ENCODE data around the gene RMDN2.
"Not testable (repeated sequence)": the region's sequence is repeated elsewhere in the genome, so short reads cannot be mapped to it uniquely, and the experiment has no call there.

The RMDN2 gene

DNA sequence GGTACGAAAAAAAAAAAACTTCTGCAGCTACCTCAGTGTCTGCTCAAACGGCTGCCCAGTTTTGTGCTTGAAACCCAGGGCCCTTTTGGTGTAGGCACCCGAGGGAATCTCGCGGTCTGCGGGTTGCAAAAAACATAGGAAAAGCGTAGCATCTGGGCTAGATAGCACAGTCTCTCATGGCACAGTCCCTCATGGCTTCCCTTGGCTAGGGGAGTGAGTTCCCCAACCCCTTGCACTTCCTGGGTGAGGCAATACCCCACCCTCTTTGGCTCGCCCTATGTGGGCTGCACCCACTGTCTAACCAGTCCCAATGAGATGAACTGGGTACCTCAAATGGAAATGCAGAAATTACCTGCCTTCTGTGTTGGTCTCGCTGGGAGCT is 37.6 kb downstream of the RMDN2 start:
- not testable (repeated sequence) for H3K27ac ChIP-seq (ENCODE audit: low read depth in 2 of 2, low read length in 2 of 2); H3K27me3 ChIP-seq (ENCODE audit: control insufficient read depth in 2 of 2, insufficient read depth in 2 of 2, low read length in 2 of 2); H3K9ac ChIP-seq (ENCODE audit: low read depth in 1 of 2, low read length in 2 of 2); H3K4me1 ChIP-seq (ENCODE audit: control insufficient read depth in 2 of 2, insufficient read depth in 2 of 2, low read length in 2 of 2); H3K9me3 ChIP-seq (ENCODE audit: control insufficient read depth in 2 of 2, low read length in 2 of 2); H3K36me3 ChIP-seq (ENCODE audit: control insufficient read depth in 2 of 2, insufficient read depth in 2 of 2, low read length in 2 of 2); H3K4me3 ChIP-seq (ENCODE audit: low read length in 2 of 2)

DNA sequence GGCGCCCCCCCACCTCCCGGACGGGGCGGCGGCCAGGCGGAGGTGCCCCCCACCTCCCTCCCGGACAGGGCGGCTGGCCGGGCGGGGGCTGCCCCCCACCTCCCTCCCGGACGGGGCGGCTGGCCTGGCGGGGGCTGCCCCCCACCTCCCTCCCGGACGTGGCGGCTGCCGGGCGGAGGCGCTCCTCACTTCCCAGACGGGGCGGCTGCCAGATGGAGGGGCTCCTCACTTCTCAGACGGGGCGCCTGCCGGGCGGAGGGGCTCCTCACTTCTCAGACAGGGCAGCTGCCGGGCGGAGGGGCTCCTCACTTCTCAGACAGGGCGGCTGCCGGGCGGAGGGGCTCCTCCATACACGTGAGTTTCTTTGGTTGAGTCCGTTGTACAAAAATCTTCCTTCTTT is 38.8 kb downstream of the RMDN2 start:
- H3K4me1 ChIP-seq (ENCODE audit: control insufficient read depth in 2 of 2, insufficient read depth in 2 of 2, low read length in 2 of 2); H3K27ac ChIP-seq (ENCODE audit: low read depth in 2 of 2, low read length in 2 of 2); H3K9me3 ChIP-seq (ENCODE audit: control insufficient read depth in 2 of 2, low read length in 2 of 2); H3K4me3 ChIP-seq (ENCODE audit: low read length in 2 of 2); H3K36me3 ChIP-seq (ENCODE audit: control insufficient read depth in 2 of 2, insufficient read depth in 2 of 2, low read length in 2 of 2); H3K27me3 ChIP-seq (ENCODE audit: control insufficient read depth in 2 of 2, insufficient read depth in 2 of 2, low read length in 2 of 2); H3K9ac ChIP-seq (ENCODE audit: low read depth in 1 of 2, low read length in 2 of 2): not testable (repeated sequence)

DNA sequence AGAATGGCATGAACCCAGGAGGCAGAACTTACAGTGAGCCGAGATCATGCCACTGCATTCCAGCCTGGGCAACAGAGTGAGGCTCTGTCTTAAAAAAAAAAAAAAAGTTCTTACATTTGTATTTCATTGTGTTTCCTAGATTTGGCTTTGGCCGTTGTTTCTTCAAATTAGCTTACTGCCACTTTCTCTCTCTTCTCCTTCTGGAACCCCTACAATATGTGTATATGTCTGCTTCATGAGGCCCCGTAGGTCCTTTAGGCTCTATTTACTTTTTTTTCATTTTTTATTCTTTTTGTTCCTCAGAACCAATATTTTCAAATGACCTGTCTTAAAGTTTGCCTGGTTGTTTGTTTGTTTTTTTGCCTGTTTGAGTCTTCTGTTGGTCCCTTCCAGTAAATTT is 41.2 kb downstream of the RMDN2 start:
- no peaks in the 10 kb centered on the region for H3K4me1 ChIP-seq (ENCODE audit: control insufficient read depth in 2 of 2, insufficient read depth in 2 of 2, low read length in 2 of 2)
- H3K4me3 ChIP-seq (ENCODE audit: low read length in 2 of 2), result no peak overlapping the region
- H3K9me3 ChIP-seq (ENCODE audit: control insufficient read depth in 2 of 2, low read length in 2 of 2), result peaks cover 0 to 3% of the 10 kb centered on the region in 2 donors
- H3K9ac ChIP-seq (ENCODE audit: low read depth in 1 of 2, low read length in 2 of 2), result no peak overlapping the region
- no peaks in the 10 kb centered on the region for H3K27me3 ChIP-seq (ENCODE audit: control insufficient read depth in 2 of 2, insufficient read depth in 2 of 2, low read length in 2 of 2)
- no peak overlapping the region for H3K27ac ChIP-seq (ENCODE audit: low read depth in 2 of 2, low read length in 2 of 2)
- no peaks in the 10 kb centered on the region for H3K36me3 ChIP-seq (ENCODE audit: control insufficient read depth in 2 of 2, insufficient read depth in 2 of 2, low read length in 2 of 2)

DNA sequence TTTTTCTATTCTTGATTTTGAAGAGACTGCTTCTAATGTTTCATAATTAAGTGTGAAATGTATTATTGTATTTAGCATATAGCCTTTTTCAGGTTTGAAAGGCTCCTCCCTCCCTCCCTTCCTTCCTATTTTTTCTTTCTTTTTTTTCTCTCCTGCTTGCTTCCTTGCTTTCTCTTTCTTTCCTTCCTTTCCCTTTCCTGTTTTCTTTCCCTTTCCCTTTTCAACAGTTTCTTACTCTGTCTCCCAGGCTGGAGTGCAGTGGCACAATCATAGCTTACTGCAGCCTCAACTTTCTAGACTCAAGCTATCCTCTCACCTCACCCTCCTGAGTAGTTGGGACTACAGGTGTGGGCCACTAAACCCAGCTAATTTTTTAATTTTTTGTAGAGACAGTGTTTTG is 44.6 kb downstream of the RMDN2 start:
- no peak overlapping the region for H3K27ac ChIP-seq (ENCODE audit: low read depth in 2 of 2, low read length in 2 of 2)
- no peak overlapping the region for H3K9ac ChIP-seq (ENCODE audit: low read depth in 1 of 2, low read length in 2 of 2)
- peaks cover 0 to 3% of the 10 kb centered on the region in 2 donors for H3K9me3 ChIP-seq (ENCODE audit: control insufficient read depth in 2 of 2, low read length in 2 of 2)
- no peaks in the 10 kb centered on the region for H3K27me3 ChIP-seq (ENCODE audit: control insufficient read depth in 2 of 2, insufficient read depth in 2 of 2, low read length in 2 of 2)
- no peaks in the 10 kb centered on the region for H3K4me1 ChIP-seq (ENCODE audit: control insufficient read depth in 2 of 2, insufficient read depth in 2 of 2, low read length in 2 of 2)
- no peak overlapping the region for H3K4me3 ChIP-seq (ENCODE audit: low read length in 2 of 2)
- no peaks in the 10 kb centered on the region for H3K36me3 ChIP-seq (ENCODE audit: control insufficient read depth in 2 of 2, insufficient read depth in 2 of 2, low read length in 2 of 2)

DNA sequence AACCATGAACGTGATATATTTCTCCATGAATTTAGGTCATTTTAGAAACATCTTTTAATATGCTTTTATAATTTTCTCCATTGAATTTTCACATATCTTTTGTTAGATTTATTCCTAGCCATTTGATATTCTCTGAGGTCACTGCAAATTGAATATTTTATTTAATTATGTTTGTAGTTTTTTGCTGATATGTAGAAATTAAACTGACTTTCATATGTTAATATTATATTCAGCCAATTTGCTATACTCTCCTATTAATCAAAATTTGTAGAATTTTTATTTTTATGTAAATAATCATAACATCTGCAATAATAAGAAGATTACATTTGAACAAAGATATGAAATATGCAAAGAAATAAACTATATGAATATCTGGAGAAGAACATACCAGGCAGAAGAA is 46.9 kb downstream of the RMDN2 start:
- no peaks in the 10 kb centered on the region for H3K9me3 ChIP-seq (ENCODE audit: control insufficient read depth in 2 of 2, low read length in 2 of 2)
- H3K27me3 ChIP-seq (ENCODE audit: control insufficient read depth in 2 of 2, insufficient read depth in 2 of 2, low read length in 2 of 2), result no peaks in the 10 kb centered on the region
- H3K4me3 ChIP-seq (ENCODE audit: low read length in 2 of 2), result no peak overlapping the region
- H3K9ac ChIP-seq (ENCODE audit: low read depth in 1 of 2, low read length in 2 of 2), result no peak overlapping the region
- H3K36me3 ChIP-seq (ENCODE audit: control insufficient read depth in 2 of 2, insufficient read depth in 2 of 2, low read length in 2 of 2), result no peaks in the 10 kb centered on the region
- no peaks in the 10 kb centered on the region for H3K4me1 ChIP-seq (ENCODE audit: control insufficient read depth in 2 of 2, insufficient read depth in 2 of 2, low read length in 2 of 2)
- no peak overlapping the region for H3K27ac ChIP-seq (ENCODE audit: low read depth in 2 of 2, low read length in 2 of 2)

DNA sequence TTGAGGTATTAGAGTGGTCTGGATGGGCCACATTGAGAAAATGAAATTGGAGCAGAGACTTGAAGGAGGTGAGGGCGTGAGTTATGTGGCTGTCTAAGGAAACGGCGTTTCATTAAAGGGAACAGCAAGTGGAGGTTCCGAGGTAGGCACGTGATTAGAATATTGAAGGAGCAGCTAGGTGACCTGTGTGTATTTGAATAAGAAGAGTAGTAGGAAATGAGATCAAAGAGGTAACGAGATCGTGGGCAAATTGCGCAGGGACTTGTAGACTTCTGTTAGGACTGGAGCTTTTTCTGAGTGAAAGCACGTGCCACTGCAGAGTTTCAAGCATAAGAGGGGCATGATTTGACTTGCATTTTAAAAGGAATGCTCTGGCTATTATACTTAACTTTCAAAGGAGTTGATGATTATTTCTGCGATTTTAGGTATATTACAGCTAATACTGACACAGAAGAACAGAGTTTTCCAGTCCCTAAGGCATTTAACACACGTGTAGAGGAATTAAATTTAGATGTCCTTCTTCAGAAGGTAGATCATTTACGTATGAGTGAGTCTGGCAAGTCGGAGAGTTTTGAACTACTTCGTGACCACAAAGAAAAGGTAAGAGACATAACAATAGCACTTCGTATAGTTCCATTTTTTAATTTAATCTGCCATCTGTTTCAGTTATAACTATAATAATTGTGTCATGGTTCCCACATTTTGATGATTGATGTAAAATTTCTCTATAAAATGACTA is 48.7 kb downstream of the RMDN2 start:
- Histone ChIP-seq H3K4me1 (ENCODE audit: control insufficient read depth in 2 of 2, insufficient read depth in 2 of 2, low read length in 2 of 2) (no peaks in the 10 kb centered on the region), H3K36me3 (ENCODE audit: control insufficient read depth in 2 of 2, insufficient read depth in 2 of 2, low read length in 2 of 2) (no peaks in the 10 kb centered on the region), H3K9me3 (ENCODE audit: control insufficient read depth in 2 of 2, low read length in 2 of 2) (no peaks in the 10 kb centered on the region), H3K9ac (ENCODE audit: low read depth in 1 of 2, low read length in 2 of 2) (no peak overlapping the region), H3K27ac (ENCODE audit: low read depth in 2 of 2, low read length in 2 of 2) (no peak overlapping the region), H3K4me3 (ENCODE audit: low read length in 2 of 2) (no peak overlapping the region), H3K27me3 (ENCODE audit: control insufficient read depth in 2 of 2, insufficient read depth in 2 of 2, low read length in 2 of 2) (no peaks in the 10 kb centered on the region)

DNA sequence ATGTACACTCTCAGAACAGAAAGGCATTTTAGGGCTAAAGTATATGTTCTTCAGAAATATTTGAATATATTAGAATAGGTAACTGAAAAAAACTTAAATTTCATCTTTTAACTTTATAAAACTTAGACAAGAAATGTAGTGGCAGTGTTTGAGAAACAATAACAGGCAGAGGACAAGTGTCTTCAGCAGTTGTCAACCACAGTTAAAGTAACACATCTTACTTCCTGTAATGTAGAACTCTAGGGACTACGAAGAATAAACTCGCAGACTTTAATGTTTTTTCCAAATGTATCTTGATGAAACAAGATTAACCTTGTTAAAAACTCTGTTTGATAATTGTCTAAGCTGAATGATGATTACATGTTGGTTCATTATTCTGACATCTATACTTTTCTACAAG is 50.7 kb downstream of the RMDN2 start:
- Histone ChIP-seq H3K27ac (ENCODE audit: low read depth in 2 of 2, low read length in 2 of 2) (no peak overlapping the region), H3K4me1 (ENCODE audit: control insufficient read depth in 2 of 2, insufficient read depth in 2 of 2, low read length in 2 of 2) (no peaks in the 10 kb centered on the region), H3K27me3 (ENCODE audit: control insufficient read depth in 2 of 2, insufficient read depth in 2 of 2, low read length in 2 of 2) (no peaks in the 10 kb centered on the region), H3K9ac (ENCODE audit: low read depth in 1 of 2, low read length in 2 of 2) (no peak overlapping the region), H3K4me3 (ENCODE audit: low read length in 2 of 2) (no peak overlapping the region), H3K9me3 (ENCODE audit: control insufficient read depth in 2 of 2, low read length in 2 of 2) (no peaks in the 10 kb centered on the region), H3K36me3 (ENCODE audit: control insufficient read depth in 2 of 2, insufficient read depth in 2 of 2, low read length in 2 of 2) (no peaks in the 10 kb centered on the region)

DNA sequence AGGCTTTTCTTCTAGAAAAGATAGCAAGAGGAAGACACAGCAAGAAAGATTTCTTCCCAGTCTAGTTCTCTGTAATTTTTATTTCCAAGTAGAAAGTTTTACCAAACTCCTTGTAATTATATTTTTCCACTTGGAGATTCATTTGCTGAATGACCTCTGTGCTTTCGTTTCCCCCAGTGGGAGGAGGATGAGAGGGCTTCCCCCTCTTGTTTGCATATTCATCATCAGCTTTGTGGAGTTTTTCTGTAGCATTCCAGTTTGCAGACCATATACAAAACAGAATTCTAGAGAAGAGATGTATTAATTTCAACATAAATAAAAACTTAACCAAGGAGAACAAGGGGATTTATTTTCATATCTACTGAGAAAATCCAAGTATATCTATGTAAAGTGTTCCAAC is 51.3 kb downstream of the RMDN2 start:
- Histone ChIP-seq H3K27me3 (ENCODE audit: control insufficient read depth in 2 of 2, insufficient read depth in 2 of 2, low read length in 2 of 2) (no peaks in the 10 kb centered on the region), H3K27ac (ENCODE audit: low read depth in 2 of 2, low read length in 2 of 2) (no peak overlapping the region), H3K36me3 (ENCODE audit: control insufficient read depth in 2 of 2, insufficient read depth in 2 of 2, low read length in 2 of 2) (no peaks in the 10 kb centered on the region), H3K9me3 (ENCODE audit: control insufficient read depth in 2 of 2, low read length in 2 of 2) (no peaks in the 10 kb centered on the region), H3K4me1 (ENCODE audit: control insufficient read depth in 2 of 2, insufficient read depth in 2 of 2, low read length in 2 of 2) (no peaks in the 10 kb centered on the region), H3K9ac (ENCODE audit: low read depth in 1 of 2, low read length in 2 of 2) (no peak overlapping the region), H3K4me3 (ENCODE audit: low read length in 2 of 2) (no peak overlapping the region)

DNA sequence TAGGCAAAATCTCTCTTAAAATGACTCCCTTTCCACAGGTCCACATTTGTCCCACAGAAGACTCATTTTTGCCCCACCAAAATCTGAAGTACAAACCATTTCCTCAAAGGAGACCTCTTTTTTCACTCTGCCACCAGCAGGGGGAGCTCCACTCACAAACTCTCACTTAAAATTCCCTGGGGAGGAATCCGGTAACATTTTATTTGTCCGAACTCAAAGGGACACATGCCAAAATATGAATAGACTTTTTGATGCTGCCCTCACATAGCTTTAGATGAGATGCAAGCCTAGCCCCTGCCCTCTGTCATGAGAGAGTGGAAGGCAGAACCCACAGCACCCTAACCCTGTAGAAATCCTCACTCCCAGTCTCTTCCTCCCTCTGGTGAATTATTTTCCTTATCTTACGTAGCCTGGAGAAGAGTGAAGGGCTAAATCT is 57.1 kb downstream of the RMDN2 start:
- no peak overlapping the region for H3K9ac ChIP-seq (ENCODE audit: low read depth in 1 of 2, low read length in 2 of 2)

DNA sequence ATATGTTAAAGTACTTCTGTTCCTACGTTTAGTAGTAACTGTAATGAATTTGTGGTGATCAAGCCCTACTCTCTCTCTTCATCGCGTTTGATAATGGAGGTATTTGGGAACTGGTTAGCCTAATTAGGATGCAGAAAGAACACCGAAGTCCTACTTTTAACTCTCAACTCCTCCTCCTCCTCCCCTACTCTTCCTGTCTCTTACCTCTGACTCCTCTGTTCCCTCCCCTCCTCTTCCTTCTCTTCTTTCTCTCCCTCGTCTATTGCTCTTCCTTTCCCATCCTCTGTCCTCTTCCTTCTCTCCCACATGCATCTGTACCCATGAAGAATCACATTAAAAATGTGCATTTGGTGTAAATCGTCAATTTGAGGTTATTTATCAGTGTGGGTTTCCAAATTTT is 57.8 kb downstream of the RMDN2 start:
- H3K27me3 ChIP-seq (ENCODE audit: control insufficient read depth in 2 of 2, insufficient read depth in 2 of 2, low read length in 2 of 2), result no peaks in the 10 kb centered on the region
- H3K36me3 ChIP-seq (ENCODE audit: control insufficient read depth in 2 of 2, insufficient read depth in 2 of 2, low read length in 2 of 2), result no peaks in the 10 kb centered on the region
- H3K9ac ChIP-seq (ENCODE audit: low read depth in 1 of 2, low read length in 2 of 2), result no peak overlapping the region
- no peaks in the 10 kb centered on the region for H3K9me3 ChIP-seq (ENCODE audit: control insufficient read depth in 2 of 2, low read length in 2 of 2)
- H3K4me1 ChIP-seq (ENCODE audit: control insufficient read depth in 2 of 2, insufficient read depth in 2 of 2, low read length in 2 of 2), result no peaks in the 10 kb centered on the region
- no peak overlapping the region for H3K27ac ChIP-seq (ENCODE audit: low read depth in 2 of 2, low read length in 2 of 2)
- H3K4me3 ChIP-seq (ENCODE audit: low read length in 2 of 2), result no peak overlapping the region

More for the DNA sequence above, 57.1 kb downstream of the RMDN2 start:
- peak overlapping the region in 1 of 2 donors; percentile 49 for H3K4me3 ChIP-seq (ENCODE audit: low read length in 2 of 2)
- H3K36me3 ChIP-seq (ENCODE audit: control insufficient read depth in 2 of 2, insufficient read depth in 2 of 2, low read length in 2 of 2), result no peaks in the 10 kb centered on the region
- no peaks in the 10 kb centered on the region for H3K4me1 ChIP-seq (ENCODE audit: control insufficient read depth in 2 of 2, insufficient read depth in 2 of 2, low read length in 2 of 2)
- H3K9me3 ChIP-seq (ENCODE audit: control insufficient read depth in 2 of 2, low read length in 2 of 2), result no peaks in the 10 kb centered on the region
- H3K27me3 ChIP-seq (ENCODE audit: control insufficient read depth in 2 of 2, insufficient read depth in 2 of 2, low read length in 2 of 2), result no peaks in the 10 kb centered on the region
- H3K27ac ChIP-seq (ENCODE audit: low read depth in 2 of 2, low read length in 2 of 2), result no peak overlapping the region

DNA sequence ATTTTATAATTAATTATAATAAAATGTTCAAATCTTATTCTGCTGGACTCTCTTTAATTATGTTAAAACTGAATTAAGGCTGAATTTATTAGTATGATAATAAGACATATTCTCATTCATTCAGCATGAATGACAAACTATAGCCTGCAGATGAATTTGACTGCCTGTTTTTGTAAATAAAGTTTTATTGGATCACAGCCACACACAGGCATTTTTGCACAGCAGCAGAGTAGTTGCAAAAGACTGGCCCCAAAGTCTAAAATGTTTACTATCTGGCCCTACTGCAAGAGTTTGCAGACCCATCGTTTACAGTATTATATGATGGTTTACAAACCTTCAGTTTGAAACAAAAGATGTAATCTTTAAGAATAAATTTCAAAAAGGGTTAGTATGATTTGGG is 58.6 kb downstream of the RMDN2 start:
- no peak overlapping the region for H3K4me3 ChIP-seq (ENCODE audit: low read length in 2 of 2)
- H3K9ac ChIP-seq (ENCODE audit: low read depth in 1 of 2, low read length in 2 of 2), result no peak overlapping the region
- H3K36me3 ChIP-seq (ENCODE audit: control insufficient read depth in 2 of 2, insufficient read depth in 2 of 2, low read length in 2 of 2), result no peaks in the 10 kb centered on the region
- no peaks in the 10 kb centered on the region for H3K27me3 ChIP-seq (ENCODE audit: control insufficient read depth in 2 of 2, insufficient read depth in 2 of 2, low read length in 2 of 2)
- no peak overlapping the region for H3K27ac ChIP-seq (ENCODE audit: low read depth in 2 of 2, low read length in 2 of 2)
- no peaks in the 10 kb centered on the region for H3K4me1 ChIP-seq (ENCODE audit: control insufficient read depth in 2 of 2, insufficient read depth in 2 of 2, low read length in 2 of 2)
- no peaks in the 10 kb centered on the region for H3K9me3 ChIP-seq (ENCODE audit: control insufficient read depth in 2 of 2, low read length in 2 of 2)

Data from mucosa of rectum (tissue), 2 donors.